GM12878 (cell line): ENCODE data around the gene VPS33B. TPM values are rescaled to one million over a fixed set of nuclear protein-coding genes. Genes with fewer than 3 reads are reported as not detected.
A peak's percentile ranks its signal among the peaks of the same experiment; 100 is the strongest.

Experiments used
- ATAC-seq: fragments of 200-7000 bp; cut with Tn5 transposase; 3 replicates; pipeline ENCODE4 v1.9.1; 2020; ENCODE audit warnings: mild to moderate bottlenecking, moderate library complexity
- BruUV-seq: library from RNA; stranded (reverse); fragments of 400-500 nt; replicated peaks from 2 replicates; lab custom pipeline; 2021; lab: Mats Ljungman, UMichigan
- CTCF ChIA-PET: fragments of 300-600 bp; sonication (Branson Sonifier 250); formaldehyde crosslinking; extraction: SDS; loops from one replicate; lab custom pipeline; 2021; ENCODE audit warnings: inconsistent platforms; lab: Yijun Ruan, JAX
- POLR2A ChIA-PET: fragments of 350-600 bp; formaldehyde crosslinking; extraction: SDS; loops from one replicate; lab custom pipeline; 2021; ENCODE audit warnings: inconsistent platforms; lab: Charles Lee
- RAD21 ChIA-PET: fragments of 300-600 bp; sonication (Branson Sonifier 250); formaldehyde crosslinking; loops from one replicate; lab custom pipeline; 2023; ENCODE audit warnings: antibody characterized with exemption; ENCODE audit not compliant: unreplicated experiment; lab: Charles Lee
- SMC1A ChIA-PET: fragments of 300-600 bp; sonication (Branson Sonifier 250); formaldehyde crosslinking; loops from one replicate; lab custom pipeline; 2023; ENCODE audit not compliant: unreplicated experiment, uncharacterized antibody; lab: Charles Lee
- DNase-seq: peaks from one replicate; pipeline ENCODE4 v3.0.0-alpha.2; 2011; ENCODE audit warnings: low read depth, low spot score
- FAIRE-seq: peaks from 3 replicates; lab custom pipeline; 2011; peaks lifted over from hg19 to GRCh38; lab: Jason Lieb, UNC
- H2AFZ ChIP-seq: 2 replicates; pipeline ENCODE4 v1.6.0; 2011; ENCODE audit warnings: low read depth, low read length, control low read depth; ENCODE audit not compliant: control insufficient read depth
- H3K27ac ChIP-seq: 2 replicates; pipeline ENCODE4 v1.5.1; 2011; ENCODE audit warnings: control low read depth; ENCODE audit not compliant: control insufficient read depth, insufficient read depth
- H3K27me3 ChIP-seq, 2 experiments: replicated peaks in 1 of 2; 2 replicates each; pipeline versions ENCODE4 v1.6.0 to v1.6.1; 2011; ENCODE audit warnings: low read length in 1 of 2; ENCODE audit not compliant: control insufficient read depth in 2 of 2, insufficient read depth in 2 of 2
- H3K36me3 ChIP-seq, 2 experiments: 2 replicates each; pipeline ENCODE4 v1.5.1; 2011; ENCODE audit warnings: low read length in 1 of 2; ENCODE audit not compliant: control insufficient read depth in 2 of 2, insufficient read depth in 2 of 2
- H3K4me1 ChIP-seq: 2 replicates; pipeline ENCODE4 v1.6.1; 2011; ENCODE audit warnings: mild to moderate bottlenecking, low read length, moderate library complexity, mixed read lengths; ENCODE audit not compliant: control insufficient read depth, insufficient read depth
- H3K4me2 ChIP-seq: 2 replicates; pipeline ENCODE4 v1.6.0; 2011; ENCODE audit warnings: control low read depth; ENCODE audit not compliant: control insufficient read depth, insufficient read depth
- H3K4me3 ChIP-seq: fragments of 200-600 bp; sonication (generic); 2 replicates; pipeline ENCODE4 v1.5.1; 2016
- H3K79me2 ChIP-seq: 2 replicates; pipeline ENCODE4 v1.6.0; 2011; ENCODE audit warnings: low read length; ENCODE audit not compliant: control insufficient read depth, insufficient read depth
- H3K9ac ChIP-seq: 2 replicates; pipeline ENCODE4 v1.8.0; 2011; ENCODE audit warnings: low read length, control low read depth, mixed read lengths; ENCODE audit not compliant: control insufficient read depth, insufficient read depth
- H3K9me3 ChIP-seq: replicated peaks from 3 replicates; pipeline ENCODE4 v1.5.1; 2011; ENCODE audit warnings: mild to moderate bottlenecking, low read length; ENCODE audit not compliant: control insufficient read depth, insufficient read depth
- H4K20me1 ChIP-seq: 2 replicates; pipeline ENCODE4 v1.6.0; 2011; ENCODE audit not compliant: control insufficient read depth, insufficient read depth
- CREM ChIP-seq: IDR thresholded peaks from 2 replicates; pipeline ENCODE4 v1.6.1; 2014; ENCODE audit warnings: antibody characterized with exemption, low read depth
- EED ChIP-seq: sonication (generic); IDR thresholded peaks from 2 replicates; pipeline ENCODE4 v1.6.1; 2016; ENCODE audit warnings: antibody characterized with exemption, low read depth
- GABPA ChIP-seq: IDR thresholded peaks from 2 replicates; pipeline ENCODE4 v1.6.1; 2014; ENCODE audit warnings: antibody characterized with exemption, low read depth, mild to moderate bottlenecking, inconsistent platforms
- IKZF2 ChIP-seq, 2 experiments: fragments of 450-650 bp; IDR thresholded peaks; 2 replicates each; pipeline ENCODE4 v1.6.1; 2017; ENCODE audit warnings: mild to moderate bottlenecking in 2 of 2, moderate library complexity in 2 of 2
- KLF5 ChIP-seq: fragments of 450-650 bp; IDR thresholded peaks from 2 replicates; pipeline ENCODE4 v1.6.1; 2014; ENCODE audit warnings: mild to moderate bottlenecking; ENCODE audit not compliant: partially characterized antibody
- MTA2 ChIP-seq: fragments of 450-650 bp; IDR thresholded peaks from 2 replicates; pipeline ENCODE4 v1.6.1; 2016; ENCODE audit warnings: low read depth, mild to moderate bottlenecking, moderate library complexity
- NR2F1 ChIP-seq: fragments of 450-650 bp; conservative IDR thresholded peaks from 2 replicates; pipeline ENCODE4 v1.6.1; 2017; ENCODE audit warnings: mild to moderate bottlenecking
- PML ChIP-seq: IDR thresholded peaks from 2 replicates; pipeline ENCODE4 v1.6.1; 2012; ENCODE audit warnings: low read length, inconsistent platforms
- POLR2A ChIP-seq: IDR thresholded peaks from 2 replicates; pipeline ENCODE4 v1.6.1; 2011; ENCODE audit warnings: low read depth, mild to moderate bottlenecking, low read length
- RBBP5 ChIP-seq: fragments of 200-600 bp; sonication (generic); conservative IDR thresholded peaks from 2 replicates; pipeline ENCODE4 v1.6.1; 2016
- STAT1 ChIP-seq: fragments of 450-650 bp; conservative IDR thresholded peaks from 2 replicates; pipeline ENCODE4 v1.6.1; 2014; ENCODE audit warnings: antibody characterized with exemption, mild to moderate bottlenecking
- USF1 ChIP-seq: IDR thresholded peaks from 2 replicates; pipeline ENCODE4 v1.6.1; 2011; ENCODE audit warnings: borderline replicate concordance, low read depth, mild to moderate bottlenecking, moderate library complexity, mixed read lengths, low read length; ENCODE audit not compliant: insufficient read depth; ENCODE audit errors: extremely low read length
- YBX1 ChIP-seq: fragments of 450-650 bp; IDR thresholded peaks from 2 replicates; pipeline ENCODE4 v1.6.1; 2016; ENCODE audit warnings: antibody characterized with exemption
- ZBTB11 ChIP-seq: fragments of 450-650 bp; formaldehyde crosslinking; IDR thresholded peaks from 2 replicates; pipeline ENCODE4 v1.5.0; 2022; ENCODE audit warnings: mild to moderate bottlenecking, missing genetic modification characterization
- WGBS: methylation state at CpG from one replicate; pipeline ENCODE4 v1.1.6; 2016; ENCODE audit warnings: low lambda C conversion rate; ENCODE audit not compliant: insufficient replicate concordance, insufficient coverage; ENCODE audit errors: missing lambda C conversion rate; 5-methylcytosine and 5-hydroxymethylcytosine counted together
- in situ Hi-C: fragments of 300-500 bp; cut with MboI; formaldehyde crosslinking; loops from 9 replicates; pipeline ENCODE4 v1.14.3; 2018; ENCODE audit warnings: mixed read lengths
- intact Hi-C: fragments of 100-400 bp; cut with micrococcal nuclease; formaldehyde crosslinking; loops from one replicate; pipeline ENCODE4 v1.14.2; 2022; ENCODE audit not compliant: unreplicated experiment
- polyA plus RNA-seq, 11 experiments: library from polyadenylated mRNA; depleted of rRNA in 4 of 11; unstranded in 6 of 11; stranded (reverse) in 5 of 11; fragments of >200 nt; fragmentation: Nextera tagmentation in 4 of 11; fragmentation: Illumina TruSeq in 1 of 11; extraction: Ambion mirVana in 4 of 11; extraction: Trizol in 1 of 11; gene quantifications; 1 replicate in 1 of 11; 2 replicates in 10 of 11; pipeline versions ENCODE4 v1.2.1 to v1.2.3, GENCODE V29; 2011 to 2016; ENCODE audit warnings: inconsistent platforms in 2 of 11, missing spikeins in 2 of 11, low read depth in 1 of 11
- total RNA-seq, 4 experiments: library from RNA; depleted of rRNA in 3 of 4; stranded (reverse); fragments of >200 nt in 3 of 4; fragmentation: Illumina TruSeq in 1 of 4; extraction: Trizol in 1 of 4; gene quantifications; 2 replicates each; pipeline versions ENCODE4 v1.2.1 to v1.2.3, GENCODE V29; 2013 to 2021

Gene VPS33B
- total and polyA plus RNA-seq, 10 of the 15 experiments (the other 5 are each of a cell fraction or from before 2014, with no cell fraction given), result 11.4 to 21.5 (median 15.2) TPM

- H3K79me2 ChIP-seq, result no peaks in the 10 kb centered on the region
- CTCF ChIA-PET, result interaction anchor here (1.2 kb wide), 1 partner anchor 10 kb away, joined by 5 read pairs; no protein-coding TSS in a partner anchor
- TF ChIP-seq POLR2A (0 out of 2 replicates have a peak, but pooled peaks have one; percentile 20), STAT1 (no peak)
- H3K4me2 ChIP-seq, result no peak overlapping the region
- no peaks in the 10 kb centered on the region for H3K27me3 ChIP-seq
- H2AFZ ChIP-seq, result no peak overlapping the region
- peaks cover 39 to 49% of the 10 kb centered on the region in 2 experiments for H3K36me3 ChIP-seq
- H3K9me3 ChIP-seq, result no peaks in the 10 kb centered on the region
- WGBS, result 96% methylated on average over 9 of the region's 9 CpGs
- intact Hi-C loops (no loop called here), in situ Hi-C loops (loop anchor here (25.0 kb wide), 1 partner anchor 1379 kb away; the partner anchor contains the start of gene TICRR)
- DNase-seq (no peak), FAIRE-seq (no peak), ATAC-seq (no peak)
- no peaks in the 10 kb centered on the region for H4K20me1 ChIP-seq
- H3K4me3 ChIP-seq, result no peak overlapping the region
- SMC1A ChIA-PET, result interaction anchor here (0.7 kb wide), 1 partner anchor 303 kb away, joined by 3 read pairs; no protein-coding TSS in a partner anchor
- POLR2A ChIA-PET, result interaction anchor here (1.2 kb wide), 1 partner anchor 13 kb away, joined by 6 read pairs; no protein-coding TSS in a partner anchor
- no peaks in the 10 kb centered on the region for H3K4me1 ChIP-seq
- H3K27ac ChIP-seq, result no peak overlapping the region
- RAD21 ChIA-PET, result no interaction called here
- H3K9ac ChIP-seq, result no peak overlapping the region
- no TSS peak for BruUV-seq
Measured at GRCh38 chr15:90966262-90966661, 56.1 kb downstream of the VPS33B start.

- H3K27me3 ChIP-seq, result no peaks in the 10 kb centered on the region
- no peaks in the 10 kb centered on the region for H4K20me1 ChIP-seq
- no peak overlapping the region for H3K27ac ChIP-seq
- H3K4me3 ChIP-seq, result no peak overlapping the region
- ChIA-PET CTCF (interaction anchor here (1.5 kb wide), 1 partner anchor 71 kb away, joined by 6 read pairs; no protein-coding TSS in a partner anchor), POLR2A (no interaction called here), RAD21 (no interaction called here), SMC1A (interaction anchor here (1.0 to 1.7 kb wide), 2 partner anchors 17 to 66 kb away, joined by 3 to 5 read pairs; no protein-coding TSS in a partner anchor)
- BruUV-seq, result TSS peak; percentile 14
- peaks cover 5% of the 10 kb centered on the region for H3K79me2 ChIP-seq
- ATAC-seq (no peak), DNase-seq (no peak), FAIRE-seq (no peak)
- in situ Hi-C loops, result loop anchor here (25.0 kb wide), 1 partner anchor 1375 kb away; the partner anchor contains the start of gene TICRR
- intact Hi-C loops, result no loop called here
- WGBS, result 63% methylated on average over 4 of the region's 4 CpGs
- H3K4me2 ChIP-seq, result no peak overlapping the region
- no peak overlapping the region for H3K9ac ChIP-seq
- H3K9me3 ChIP-seq, result no peaks in the 10 kb centered on the region
- peaks cover 29 to 37% of the 10 kb centered on the region in 2 experiments for H3K36me3 ChIP-seq
- no peaks in the 10 kb centered on the region for H3K4me1 ChIP-seq
- no peak overlapping the region for H2AFZ ChIP-seq
- TF ChIP-seq CREM, result no peak
- no peak for TF ChIP-seq RBBP5
- TF ChIP-seq NR2F1, result no peak
- TF ChIP-seq GABPA, result no peak
- no peak for TF ChIP-seq MTA2
- TF ChIP-seq EED, result no peak
- no peak for TF ChIP-seq IKZF2 (IDR thresholded peaks at IDR 0.05)
- no peak for TF ChIP-seq USF1
- TF ChIP-seq KLF5, result no peak
- TF ChIP-seq ZBTB11, result no peak
- no peak for TF ChIP-seq PML
- TF ChIP-seq YBX1, result no peak
Measured at GRCh38 chr15:90962021-90962420, 60.4 kb downstream of the VPS33B start.
